HepG2 (cell line): ENCODE measurements around the gene PGC. TPM values are rescaled to one million over a fixed set of nuclear protein-coding genes. Genes with fewer than 3 reads are reported as not detected.

Experiments used
- CREB1 ChIP-seq, 2 experiments: fragments of 450-650 bp in 1 of 2; IDR thresholded peaks; 2 replicates each; pipeline ENCODE4 v1.6.1; 2016 to 2017; ENCODE audit warnings: control low read depth in 1 of 2, mild to moderate bottlenecking in 1 of 2, missing compliant biosample characterization in 1 of 2, missing genetic modification characterization in 1 of 2
- EED ChIP-seq: sonication (generic); formaldehyde crosslinking; IDR thresholded peaks from 2 replicates; pipeline ENCODE4 v1.5.0; 2020; ENCODE audit warnings: mild to moderate bottlenecking, missing genetic modification reagents
- HDAC1 ChIP-seq: sonication (generic); formaldehyde crosslinking; IDR thresholded peaks from 2 replicates; pipeline ENCODE4 v1.5.1; 2020; ENCODE audit warnings: mild to moderate bottlenecking, missing genetic modification reagents
- ISL2 ChIP-seq: sonication (generic); formaldehyde crosslinking; IDR thresholded peaks from 2 replicates; pipeline ENCODE4 v1.5.0; 2020; ENCODE audit warnings: missing genetic modification reagents
- PHF20 ChIP-seq: sonication (generic); formaldehyde crosslinking; IDR thresholded peaks from 2 replicates; pipeline ENCODE4 v1.5.0; 2020; ENCODE audit warnings: mild to moderate bottlenecking, missing genetic modification reagents
- RARG ChIP-seq: sonication (generic); formaldehyde crosslinking; IDR thresholded peaks from 2 replicates; pipeline ENCODE4 v1.4.0; 2020; ENCODE audit warnings: low read depth, mild to moderate bottlenecking, missing genetic modification reagents
- SP1 ChIP-seq, 2 experiments: fragments of 450-650 bp in 1 of 2; sonication (generic) in 1 of 2; formaldehyde crosslinking in 1 of 2; IDR thresholded peaks; 2 replicates each; pipeline versions ENCODE4 v1.4.0 to v1.6.1; 2016 to 2020; ENCODE audit warnings: missing genetic modification reagents in 1 of 2
- SUZ12 ChIP-seq: fragments of 150-350 bp; IDR thresholded peaks from 2 replicates; pipeline ENCODE4 v1.6.1; 2014; ENCODE audit warnings: low read depth, low read length
- TBX3 ChIP-seq: fragments of 450-650 bp; IDR thresholded peaks from 2 replicates; pipeline ENCODE4 v1.6.1; 2017; ENCODE audit warnings: antibody characterized with exemption, mild to moderate bottlenecking, inconsistent platforms, borderline replicate concordance
- TOPORS ChIP-seq: sonication (generic); formaldehyde crosslinking; IDR thresholded peaks from 2 replicates; pipeline ENCODE4 v1.8.0; 2023; ENCODE audit warnings: mild to moderate bottlenecking, missing genetic modification reagents
- YEATS2 ChIP-seq: sonication (generic); formaldehyde crosslinking; IDR thresholded peaks from 2 replicates; pipeline ENCODE4 v1.4.0; 2020; ENCODE audit warnings: missing genetic modification reagents, borderline replicate concordance
- ZNF256 ChIP-seq: sonication (generic); formaldehyde crosslinking; conservative IDR thresholded peaks from 2 replicates; pipeline ENCODE4 v1.4.0; 2020; ENCODE audit warnings: missing genetic modification reagents
- ZNF282 ChIP-seq: fragments of 450-650 bp; IDR thresholded peaks from 2 replicates; pipeline ENCODE4 v1.6.1; 2018; ENCODE audit not compliant: partially characterized antibody
- ZNF546 ChIP-seq: sonication (generic); formaldehyde crosslinking; conservative IDR thresholded peaks from 2 replicates; pipeline ENCODE4 v1.8.1; 2023; ENCODE audit warnings: mild to moderate bottlenecking, missing genetic modification reagents
- ZNF589 ChIP-seq: sonication (generic); formaldehyde crosslinking; conservative IDR thresholded peaks from 2 replicates; pipeline ENCODE4 v1.8.0; 2022; ENCODE audit warnings: mild to moderate bottlenecking, moderate library complexity, missing genetic modification reagents
- polyA plus RNA-seq, 8 experiments: library from polyadenylated mRNA; depleted of rRNA in 3 of 8; stranded (reverse) in 7 of 8; unstranded in 1 of 8; fragments of >200 nt; fragmentation: Illumina TruSeq in 4 of 8; extraction: Trizol in 4 of 8; gene quantifications; 2 replicates each; pipeline versions ENCODE4 v1.2.1 to v1.2.3, GENCODE V29; 2011 to 2016; ENCODE audit warnings: low read depth in 4 of 8, missing spikeins in 1 of 8, mixed read lengths in 1 of 8; ENCODE audit not compliant: insufficient read depth in 1 of 8
- total RNA-seq, 5 experiments: library from RNA; depleted of rRNA; stranded (reverse); fragments of >200 nt; fragmentation: Illumina TruSeq; extraction: Trizol; gene quantifications; 2 replicates each; pipeline ENCODE4 v1.2.3, GENCODE V29; 2016; ENCODE audit warnings: low read depth in 1 of 5
- TF ChIP-seq, protein P1 (sequence below): sonication (generic); formaldehyde crosslinking; conservative IDR thresholded peaks from 2 replicates; pipeline ENCODE4 v1.8.0; 2022; ENCODE audit warnings: mild to moderate bottlenecking, moderate library complexity, missing genetic modification reagents
- TF ChIP-seq, protein P2 (sequence below): sonication (generic); formaldehyde crosslinking; IDR thresholded peaks from 2 replicates; pipeline ENCODE4 v1.8.0; 2023; ENCODE audit warnings: mild to moderate bottlenecking, missing genetic modification reagents
- TF ChIP-seq, protein P3 (sequence below): IDR thresholded peaks from 2 replicates; pipeline ENCODE4 v1.6.1; 2012; ENCODE audit warnings: low read depth, low read length, improper control_type of control experiment
- TF ChIP-seq, protein P4 (sequence below): sonication (generic); formaldehyde crosslinking; IDR thresholded peaks from 2 replicates; pipeline ENCODE4 v1.5.0; 2020; ENCODE audit warnings: mild to moderate bottlenecking, missing genetic modification reagents, moderate library complexity
- TF ChIP-seq, protein P5 (sequence below): sonication (generic); formaldehyde crosslinking; IDR thresholded peaks from 2 replicates; pipeline ENCODE4 v1.4.0; 2020; ENCODE audit warnings: mild to moderate bottlenecking, missing genetic modification reagents

The PGC gene
- total and polyA plus RNA-seq, 2 of the 13 experiments (the other 11 are each of a cell fraction or from before 2014, with no cell fraction given): 426 to 502 TPM

DNA sequence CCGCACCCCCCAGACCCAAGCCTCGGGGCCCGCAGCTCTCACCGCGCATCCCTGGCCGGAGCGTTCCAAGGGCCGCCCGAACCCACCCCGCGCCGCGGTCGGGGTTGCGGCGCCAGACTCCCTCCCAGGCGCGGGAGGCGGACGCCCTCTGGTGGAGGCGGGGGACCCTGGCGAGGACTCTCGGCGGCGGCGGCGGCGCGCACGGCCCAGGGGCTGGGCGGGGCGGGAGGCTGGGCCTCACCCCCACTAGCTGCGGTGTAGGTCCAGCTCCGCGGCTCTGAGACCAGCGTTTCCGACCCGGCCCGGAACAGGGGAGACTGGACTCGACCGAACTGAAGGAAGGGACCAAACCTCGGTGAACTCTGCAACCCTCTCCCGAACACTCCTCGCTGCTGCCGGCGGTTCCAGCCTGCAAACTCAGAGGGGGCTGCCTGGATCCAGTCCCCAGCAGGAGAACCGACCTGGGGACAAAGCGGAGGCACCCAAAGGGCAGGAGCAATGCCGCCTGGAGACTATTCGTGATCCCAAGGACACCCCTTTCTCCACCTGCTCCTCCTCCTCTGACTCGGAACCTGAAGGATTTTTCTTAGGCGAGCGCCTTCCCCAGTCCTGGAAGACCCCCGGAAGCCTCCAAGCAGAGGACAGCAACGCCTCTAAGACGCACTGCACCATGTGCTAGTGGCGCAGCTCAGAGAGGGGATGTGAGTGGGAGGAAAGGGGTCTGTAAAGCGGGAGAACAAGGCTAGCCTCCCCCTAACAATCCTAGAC is 39.4 kb upstream of the PGC start (continued):
- TF ChIP-seq, protein P1, sequence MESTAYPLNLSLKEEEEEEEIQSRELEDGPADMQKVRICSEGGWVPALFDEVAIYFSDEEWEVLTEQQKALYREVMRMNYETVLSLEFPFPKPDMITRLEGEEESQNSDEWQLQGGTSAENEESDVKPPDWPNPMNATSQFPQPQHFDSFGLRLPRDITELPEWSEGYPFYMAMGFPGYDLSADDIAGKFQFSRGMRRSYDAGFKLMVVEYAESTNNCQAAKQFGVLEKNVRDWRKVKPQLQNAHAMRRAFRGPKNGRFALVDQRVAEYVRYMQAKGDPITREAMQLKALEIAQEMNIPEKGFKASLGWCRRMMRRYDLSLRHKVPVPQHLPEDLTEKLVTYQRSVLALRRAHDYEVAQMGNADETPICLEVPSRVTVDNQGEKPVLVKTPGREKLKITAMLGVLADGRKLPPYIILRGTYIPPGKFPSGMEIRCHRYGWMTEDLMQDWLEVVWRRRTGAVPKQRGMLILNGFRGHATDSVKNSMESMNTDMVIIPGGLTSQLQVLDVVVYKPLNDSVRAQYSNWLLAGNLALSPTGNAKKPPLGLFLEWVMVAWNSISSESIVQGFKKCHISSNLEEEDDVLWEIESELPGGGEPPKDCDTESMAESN (CRISPR knock-in tag): peak; percentile 73; the same call in 1 of the 2 replicates
- TF ChIP-seq SP1 (IDR thresholded peaks at IDR 0.05) (no peak), SP1 (CRISPR knock-in tag; IDR thresholded peaks at IDR 0.05) (peak; percentile 61), SUZ12 (no peak), HDAC1 (CRISPR knock-in tag) (no peak), RARG (CRISPR knock-in tag) (no peak), ZNF282 (no peak), ISL2 (no peak), TOPORS (CRISPR knock-in tag) (peak; percentile 91), ZNF589 (CRISPR knock-in tag) (peak; percentile 35; the same call in 1 of the 2 replicates), CREB1 (IDR thresholded peaks at IDR 0.05) (no peak), CREB1 (CRISPR knock-in tag; IDR thresholded peaks at IDR 0.05) (no peak), ZNF256 (CRISPR knock-in tag) (no peak), PHF20 (CRISPR knock-in tag) (peak; percentile 50; the same call in 1 of the 2 replicates), TBX3 (no peak), ZNF546 (CRISPR knock-in tag) (peak; percentile 88; the same call in 1 of the 2 replicates), EED (CRISPR knock-in tag) (no peak), YEATS2 (no peak)
- TF ChIP-seq, protein P2, sequence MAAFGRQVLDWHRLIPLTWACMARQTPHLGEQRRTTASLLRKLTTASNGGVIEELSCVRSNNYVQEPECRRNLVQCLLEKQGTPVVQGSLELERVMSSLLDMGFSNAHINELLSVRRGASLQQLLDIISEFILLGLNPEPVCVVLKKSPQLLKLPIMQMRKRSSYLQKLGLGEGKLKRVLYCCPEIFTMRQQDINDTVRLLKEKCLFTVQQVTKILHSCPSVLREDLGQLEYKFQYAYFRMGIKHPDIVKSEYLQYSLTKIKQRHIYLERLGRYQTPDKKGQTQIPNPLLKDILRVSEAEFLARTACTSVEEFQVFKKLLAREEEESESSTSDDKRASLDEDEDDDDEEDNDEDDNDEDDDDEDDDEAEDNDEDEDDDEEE: peak; percentile 82; the same call in 1 of the 2 replicates
- TF ChIP-seq, protein P3, sequence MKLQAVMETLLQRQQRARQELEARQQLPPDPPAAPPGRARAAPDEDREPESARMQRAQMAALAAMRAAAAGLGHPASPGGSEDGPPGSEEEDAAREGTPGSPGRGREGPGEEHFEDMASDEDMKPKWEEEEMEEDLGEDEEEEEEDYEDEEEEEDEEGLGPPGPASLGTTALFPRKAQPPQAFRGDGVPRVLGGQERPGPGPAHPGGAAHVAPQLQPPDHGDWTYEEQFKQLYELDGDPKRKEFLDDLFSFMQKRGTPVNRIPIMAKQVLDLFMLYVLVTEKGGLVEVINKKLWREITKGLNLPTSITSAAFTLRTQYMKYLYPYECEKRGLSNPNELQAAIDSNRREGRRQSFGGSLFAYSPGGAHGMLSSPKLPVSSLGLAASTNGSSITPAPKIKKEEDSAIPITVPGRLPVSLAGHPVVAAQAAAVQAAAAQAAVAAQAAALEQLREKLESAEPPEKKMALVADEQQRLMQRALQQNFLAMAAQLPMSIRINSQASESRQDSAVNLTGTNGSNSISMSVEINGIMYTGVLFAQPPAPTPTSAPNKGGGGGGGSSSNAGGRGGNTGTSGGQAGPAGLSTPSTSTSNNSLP: no peak
- TF ChIP-seq, protein P4, sequence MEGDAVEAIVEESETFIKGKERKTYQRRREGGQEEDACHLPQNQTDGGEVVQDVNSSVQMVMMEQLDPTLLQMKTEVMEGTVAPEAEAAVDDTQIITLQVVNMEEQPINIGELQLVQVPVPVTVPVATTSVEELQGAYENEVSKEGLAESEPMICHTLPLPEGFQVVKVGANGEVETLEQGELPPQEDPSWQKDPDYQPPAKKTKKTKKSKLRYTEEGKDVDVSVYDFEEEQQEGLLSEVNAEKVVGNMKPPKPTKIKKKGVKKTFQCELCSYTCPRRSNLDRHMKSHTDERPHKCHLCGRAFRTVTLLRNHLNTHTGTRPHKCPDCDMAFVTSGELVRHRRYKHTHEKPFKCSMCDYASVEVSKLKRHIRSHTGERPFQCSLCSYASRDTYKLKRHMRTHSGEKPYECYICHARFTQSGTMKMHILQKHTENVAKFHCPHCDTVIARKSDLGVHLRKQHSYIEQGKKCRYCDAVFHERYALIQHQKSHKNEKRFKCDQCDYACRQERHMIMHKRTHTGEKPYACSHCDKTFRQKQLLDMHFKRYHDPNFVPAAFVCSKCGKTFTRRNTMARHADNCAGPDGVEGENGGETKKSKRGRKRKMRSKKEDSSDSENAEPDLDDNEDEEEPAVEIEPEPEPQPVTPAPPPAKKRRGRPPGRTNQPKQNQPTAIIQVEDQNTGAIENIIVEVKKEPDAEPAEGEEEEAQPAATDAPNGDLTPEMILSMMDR: peak; percentile 93
- TF ChIP-seq, protein P5, sequence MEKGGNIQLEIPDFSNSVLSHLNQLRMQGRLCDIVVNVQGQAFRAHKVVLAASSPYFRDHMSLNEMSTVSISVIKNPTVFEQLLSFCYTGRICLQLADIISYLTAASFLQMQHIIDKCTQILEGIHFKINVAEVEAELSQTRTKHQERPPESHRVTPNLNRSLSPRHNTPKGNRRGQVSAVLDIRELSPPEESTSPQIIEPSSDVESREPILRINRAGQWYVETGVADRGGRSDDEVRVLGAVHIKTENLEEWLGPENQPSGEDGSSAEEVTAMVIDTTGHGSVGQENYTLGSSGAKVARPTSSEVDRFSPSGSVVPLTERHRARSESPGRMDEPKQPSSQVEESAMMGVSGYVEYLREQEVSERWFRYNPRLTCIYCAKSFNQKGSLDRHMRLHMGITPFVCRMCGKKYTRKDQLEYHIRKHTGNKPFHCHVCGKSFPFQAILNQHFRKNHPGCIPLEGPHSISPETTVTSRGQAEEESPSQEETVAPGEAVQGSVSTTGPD: no peak
